Measurements from ENCODE around the gene PRKAG2.

PRKAG2 gene

GRCh38 chr7:151697515-151697895, 179.4 kb downstream of the PRKAG2 start:
- TF ChIP-seq CTCF (IDR thresholded peaks at IDR 0.05; ENCODE audit: insufficient read depth, low read length, poor library complexity, severe bottlenecking) = no peak
- no peak for TF ChIP-seq EZH2phosphoT487 (conservative IDR thresholded peaks at IDR 0.05; ENCODE audit: low read length)
- Histone ChIP-seq H3K9me3 (ENCODE audit: insufficient read depth, low read length) (no peaks in the 10 kb centered on the region), H3K27ac (ENCODE audit: low read depth, low read length) (no peak overlapping the region), H3K4me2 (ENCODE audit: low read depth, low read length, poor library complexity, severe bottlenecking) (no peak overlapping the region), H3K79me2 (ENCODE audit: insufficient read depth, low read length) (no peaks in the 10 kb centered on the region), H3K4me3 (ENCODE audit: insufficient read depth, low read length, poor library complexity, severe bottlenecking) (no peak overlapping the region), H2AFZ (ENCODE audit: low read depth, low read length, severe bottlenecking) (no peak overlapping the region), H3K9me2 (replicated peaks; ENCODE audit: insufficient read depth, low read length) (no peaks in the 10 kb centered on the region), H4K20me1 (ENCODE audit: low read depth, low read length) (no peaks in the 10 kb centered on the region), H3F3A (ENCODE audit: insufficient read depth) (no peaks in the 10 kb centered on the region), H3K27me3 (ENCODE audit: low read length) (no peaks in the 10 kb centered on the region), H3K9ac (ENCODE audit: low read length) (no peak overlapping the region), H3K36me3 (ENCODE audit: low read length) (no peaks in the 10 kb centered on the region)

DNA sequence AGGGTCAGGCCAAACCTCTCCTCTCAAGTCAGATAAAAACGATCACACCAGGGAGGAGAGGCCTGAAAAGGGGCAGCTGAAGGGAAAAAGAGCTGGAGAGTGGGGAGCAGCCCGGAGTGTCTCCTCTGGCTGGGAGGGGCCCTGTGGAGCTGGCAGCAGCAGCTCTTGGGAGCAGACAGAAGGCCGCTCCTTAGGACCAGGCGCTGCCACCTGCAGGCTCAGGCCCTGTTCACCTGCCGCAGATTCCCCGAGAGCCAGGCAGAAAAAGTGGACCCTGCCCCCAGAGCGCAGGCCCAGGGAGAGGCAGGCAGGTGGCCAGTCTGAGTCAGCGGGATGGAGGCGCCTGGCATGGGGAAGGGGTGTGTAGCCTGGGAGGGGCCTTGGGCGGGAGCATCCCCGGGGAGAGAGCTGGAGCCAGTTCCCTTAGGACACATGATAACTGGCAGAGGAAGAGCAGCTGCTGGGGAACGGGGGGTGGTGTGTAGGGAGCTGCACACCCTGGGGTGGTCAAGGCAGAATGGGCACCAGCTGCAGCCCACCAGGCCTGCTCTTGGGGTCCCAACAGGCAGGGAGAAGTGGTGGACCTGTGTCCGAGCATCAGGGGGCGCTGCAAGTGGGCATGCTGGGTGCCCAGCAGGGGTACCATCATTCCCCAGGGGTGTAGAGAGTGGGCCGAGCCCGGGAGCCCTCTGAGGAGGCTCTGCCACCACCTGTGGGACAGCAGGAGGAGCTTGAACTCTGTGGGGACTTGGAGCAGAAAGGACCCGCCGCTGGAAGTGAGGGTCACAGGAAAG, 180.0 kb downstream of the PRKAG2 start:
- no peak for TF ChIP-seq CTCF (IDR thresholded peaks at IDR 0.05; ENCODE audit: insufficient read depth, low read length, poor library complexity, severe bottlenecking)
- TF ChIP-seq EZH2phosphoT487 (conservative IDR thresholded peaks at IDR 0.05; ENCODE audit: low read length) = no peak
- H3K79me2 ChIP-seq (ENCODE audit: insufficient read depth, low read length) = no peaks in the 10 kb centered on the region
- H3K27me3 ChIP-seq (ENCODE audit: low read length) = no peaks in the 10 kb centered on the region
- H3K9me3 ChIP-seq (ENCODE audit: insufficient read depth, low read length) = no peaks in the 10 kb centered on the region
- no peaks in the 10 kb centered on the region for H4K20me1 ChIP-seq (ENCODE audit: low read depth, low read length)
- H3K9me2 ChIP-seq (replicated peaks; ENCODE audit: insufficient read depth, low read length) = no peaks in the 10 kb centered on the region
- no peak overlapping the region for H3K4me2 ChIP-seq (ENCODE audit: low read depth, low read length, poor library complexity, severe bottlenecking)
- no peak overlapping the region for H3K9ac ChIP-seq (ENCODE audit: low read length)
- no peaks in the 10 kb centered on the region for H3K36me3 ChIP-seq (ENCODE audit: low read length)
- no peak overlapping the region for H2AFZ ChIP-seq (ENCODE audit: low read depth, low read length, severe bottlenecking)
- H3K4me3 ChIP-seq (ENCODE audit: insufficient read depth, low read length, poor library complexity, severe bottlenecking) = no peak overlapping the region
- no peaks in the 10 kb centered on the region for H3F3A ChIP-seq (ENCODE audit: insufficient read depth)
- H3K27ac ChIP-seq (ENCODE audit: low read depth, low read length) = no peak overlapping the region

- no peaks in the 10 kb centered on the region for H3K79me2 ChIP-seq (ENCODE audit: insufficient read depth, low read length)
- no peaks in the 10 kb centered on the region for H3K27me3 ChIP-seq (ENCODE audit: low read length)
- no peak overlapping the region for H3K9ac ChIP-seq (ENCODE audit: low read length)
- no peak overlapping the region for H3K27ac ChIP-seq (ENCODE audit: low read depth, low read length)
- no peak overlapping the region for H3K4me2 ChIP-seq (ENCODE audit: low read depth, low read length, poor library complexity, severe bottlenecking)
- no peak overlapping the region for H3K4me3 ChIP-seq (ENCODE audit: insufficient read depth, low read length, poor library complexity, severe bottlenecking)
- no peaks in the 10 kb centered on the region for H3K9me2 ChIP-seq (replicated peaks; ENCODE audit: insufficient read depth, low read length)
- TF ChIP-seq CTCF (IDR thresholded peaks at IDR 0.05; ENCODE audit: insufficient read depth, low read length, poor library complexity, severe bottlenecking) = no peak
- no peak for TF ChIP-seq EZH2phosphoT487 (conservative IDR thresholded peaks at IDR 0.05; ENCODE audit: low read length)
- no peak overlapping the region for H2AFZ ChIP-seq (ENCODE audit: low read depth, low read length, severe bottlenecking)
- H4K20me1 ChIP-seq (ENCODE audit: low read depth, low read length) = no peaks in the 10 kb centered on the region
- no peaks in the 10 kb centered on the region for H3K9me3 ChIP-seq (ENCODE audit: insufficient read depth, low read length)
- no peaks in the 10 kb centered on the region for H3F3A ChIP-seq (ENCODE audit: insufficient read depth)
- no peaks in the 10 kb centered on the region for H3K36me3 ChIP-seq (ENCODE audit: low read length)
Measured at GRCh38 chr7:151695951-151696541, 180.9 kb downstream of the PRKAG2 start.
